ENCODE measurements around the gene PTPRG.

The PTPRG gene

GRCh38 chr3:61866153-61866542 lies 304.8 kb downstream of the PTPRG start:
- DNase-seq (ENCODE audit: low spot score) = no peak

GRCh38 chr3:61866961-61867461 lies 305.6 kb downstream of the PTPRG start:
- no peak for DNase-seq (ENCODE audit: low spot score)

DNA sequence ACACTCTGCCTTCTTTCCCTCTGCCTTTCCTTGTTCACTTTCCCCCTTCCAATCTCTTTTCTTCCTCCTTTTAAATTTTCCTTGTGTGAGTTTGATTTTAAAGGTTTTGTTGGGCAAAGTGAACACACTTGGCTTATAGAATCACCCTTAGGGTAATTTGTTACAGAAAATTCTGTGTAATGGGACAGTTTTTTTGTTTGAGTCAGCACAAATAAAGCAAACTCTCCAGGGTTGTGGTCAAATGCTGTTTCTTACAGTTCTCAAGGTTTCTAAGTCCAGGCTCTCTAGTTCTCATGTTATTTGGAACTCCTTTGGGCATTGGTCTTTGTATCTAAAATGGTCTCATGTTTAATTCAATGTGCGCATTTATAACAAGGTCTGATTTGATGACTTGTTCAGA lies 307.1 kb downstream of the PTPRG start:
- DNase-seq (ENCODE audit: low spot score) = no peak

- no peak for DNase-seq (ENCODE audit: low spot score)
Measured at GRCh38 chr3:61869371-61869770, 308.0 kb downstream of the PTPRG start.

- DNase-seq (ENCODE audit: low spot score) = no peak
Measured at GRCh38 chr3:61871644-61872043, 310.3 kb downstream of the PTPRG start.

DNA sequence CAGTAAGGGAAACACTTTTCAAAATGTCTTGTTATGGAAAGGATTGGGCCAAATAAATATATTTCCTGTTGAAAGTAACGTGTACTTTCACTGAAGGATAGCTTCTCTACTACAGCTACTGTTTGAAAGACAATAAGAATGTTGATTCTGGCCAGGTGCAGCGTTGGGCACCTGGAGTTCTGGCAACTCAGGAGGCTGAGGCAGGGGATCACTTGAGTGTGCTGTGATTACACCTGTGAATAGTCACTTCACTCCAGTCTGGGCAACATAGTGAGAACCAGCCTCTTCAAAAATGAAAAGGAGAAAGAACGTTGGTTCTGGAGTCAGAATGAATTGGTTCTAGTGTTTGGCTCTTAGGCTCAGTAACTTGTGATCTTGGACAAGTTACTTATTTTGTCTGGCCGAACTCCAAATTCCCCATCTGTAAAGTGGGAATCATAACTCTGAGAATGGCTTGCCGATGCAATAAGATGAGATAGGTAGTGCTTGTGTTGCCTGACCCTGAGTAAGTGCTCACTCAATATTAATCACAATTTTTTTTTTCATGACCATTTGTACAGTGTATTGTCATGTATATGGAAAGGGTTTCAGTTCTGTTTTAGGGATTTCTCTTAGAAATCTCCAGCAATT lies 310.8 kb downstream of the PTPRG start:
- DNase-seq (ENCODE audit: low spot score) = no peak

GRCh38 chr3:61875046-61875844 lies 313.9 kb downstream of the PTPRG start:
- DNase-seq (ENCODE audit: low spot score) = no peak

DNA sequence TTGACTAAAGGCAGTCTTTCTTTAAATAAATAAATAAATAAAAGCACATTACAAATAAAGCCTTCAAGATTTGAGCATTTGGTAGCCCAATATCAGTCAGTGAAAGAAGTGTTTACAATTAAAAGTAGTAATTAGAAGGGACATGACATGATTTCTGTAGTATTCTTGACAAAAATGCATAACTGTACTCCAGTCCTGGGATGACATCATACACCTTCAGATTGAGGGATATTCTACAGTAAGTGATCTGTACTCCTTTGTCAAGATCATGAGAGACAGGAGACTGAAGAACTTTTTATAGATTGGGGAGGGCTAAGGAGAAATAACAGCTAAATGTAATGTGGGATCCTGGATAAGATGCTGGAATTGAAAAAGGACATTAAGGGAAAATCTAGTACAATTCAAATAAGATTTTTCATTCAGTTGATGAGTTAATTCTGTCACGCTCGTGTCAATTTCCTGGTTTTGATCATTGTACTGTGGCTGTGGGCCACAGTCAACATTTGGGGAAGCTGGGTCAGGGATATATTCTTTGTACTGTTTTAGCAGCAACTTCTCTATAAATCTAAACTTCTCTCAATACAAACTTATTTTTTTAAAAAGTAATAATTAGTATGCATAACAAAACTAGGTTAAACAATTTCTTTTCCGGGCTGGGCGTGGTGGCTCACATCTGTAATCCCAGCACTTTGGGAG lies 314.8 kb downstream of the PTPRG start:
- DNase-seq (ENCODE audit: low spot score) = no peak

DNA sequence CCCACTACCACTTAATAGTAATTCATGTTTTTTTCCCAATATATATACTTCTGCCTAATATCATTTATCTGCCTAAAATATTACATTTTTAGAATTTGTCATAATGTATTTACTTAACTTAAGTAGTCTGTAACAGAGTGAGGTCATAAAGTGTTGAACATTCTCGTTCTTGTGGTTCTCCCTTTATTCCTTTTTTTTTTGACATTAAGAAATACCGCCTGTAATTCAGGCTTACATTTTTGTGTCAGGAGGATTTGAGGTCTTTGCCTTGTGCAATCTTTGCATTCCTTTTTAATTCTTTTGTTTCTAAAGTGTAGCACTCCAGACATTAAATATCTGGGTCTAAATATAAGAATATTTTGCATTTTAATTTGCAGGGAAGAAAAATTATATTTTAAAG lies 315.4 kb downstream of the PTPRG start:
- DNase-seq (ENCODE audit: low spot score) = no peak

- peak; percentile 15 for DNase-seq (ENCODE audit: low spot score)
Measured at GRCh38 chr3:61877359-61878138, 316.2 kb downstream of the PTPRG start.

DNA sequence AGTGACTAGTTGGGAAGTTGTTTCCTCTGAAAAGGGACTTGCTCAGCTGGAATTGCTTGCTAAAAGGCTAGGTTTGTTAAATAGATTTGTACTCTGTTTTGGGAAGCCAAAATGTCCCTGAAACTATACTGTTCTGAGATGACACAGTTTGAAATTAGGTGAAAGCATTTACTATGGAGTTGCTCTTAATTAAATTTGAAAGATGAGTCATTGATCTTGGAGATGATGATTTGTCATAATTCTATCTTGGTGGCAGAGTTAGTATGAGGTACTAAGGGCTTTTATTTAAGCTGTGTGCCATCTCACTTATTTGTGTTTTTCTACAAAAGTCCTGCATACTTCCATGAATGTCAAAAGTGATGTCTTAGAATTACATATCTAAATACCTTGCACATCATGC lies 320.9 kb downstream of the PTPRG start:
- DNase-seq (ENCODE audit: low spot score) = no peak

- no peak for DNase-seq (ENCODE audit: low spot score)
Measured at GRCh38 chr3:61884794-61885193, 323.4 kb downstream of the PTPRG start.

DNA sequence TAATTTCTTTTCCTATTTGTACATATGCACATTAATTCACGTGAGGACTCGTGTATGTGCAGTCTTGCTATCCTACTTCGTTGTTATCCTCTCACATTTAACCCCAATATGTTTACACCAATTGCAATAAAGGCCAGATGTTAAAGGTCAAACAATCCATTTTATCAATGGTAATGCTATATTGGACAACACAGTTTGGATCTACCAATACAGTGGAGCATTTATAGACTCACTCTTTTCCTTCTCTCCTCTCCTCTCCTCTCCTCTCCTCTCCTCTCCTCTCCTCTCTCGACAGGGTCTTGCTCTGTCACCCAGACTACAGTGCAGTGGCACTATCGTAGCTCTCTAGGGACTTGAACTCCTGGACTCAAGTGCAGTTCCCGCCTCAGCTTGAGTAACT lies 324.0 kb downstream of the PTPRG start:
- no peak for DNase-seq (ENCODE audit: low spot score)

DNA sequence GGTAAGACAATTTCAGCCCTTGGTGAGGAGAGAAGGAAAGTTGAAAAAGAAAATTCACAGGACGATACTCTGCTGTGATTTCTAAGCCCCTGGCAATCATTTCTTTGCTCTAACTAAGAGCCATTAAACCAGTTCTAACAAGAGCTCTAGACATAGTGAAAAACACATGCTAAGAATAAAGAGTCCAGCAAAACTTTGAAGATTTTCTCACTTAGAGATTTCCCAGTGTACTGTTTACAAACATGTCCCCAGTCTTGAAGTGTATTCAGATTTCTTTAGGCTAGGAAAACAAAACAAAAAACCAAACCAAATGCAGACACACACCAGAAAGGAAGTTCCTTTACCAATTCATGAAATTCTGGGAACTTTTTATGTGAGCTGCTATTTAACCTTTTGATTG lies 325.8 kb downstream of the PTPRG start:
- DNase-seq (ENCODE audit: low spot score) = no peak

GRCh38 chr3:61889259-61889658 lies 327.9 kb downstream of the PTPRG start:
- DNase-seq (ENCODE audit: low spot score) = no peak

GRCh38 chr3:61890167-61890566 lies 328.8 kb downstream of the PTPRG start:
- no peak for DNase-seq (ENCODE audit: low spot score)

GRCh38 chr3:61890586-61890985 lies 329.2 kb downstream of the PTPRG start:
- no peak for DNase-seq (ENCODE audit: low spot score)

- no peak for DNase-seq (ENCODE audit: low spot score)
Measured at GRCh38 chr3:61892891-61893290, 331.5 kb downstream of the PTPRG start.

DNA sequence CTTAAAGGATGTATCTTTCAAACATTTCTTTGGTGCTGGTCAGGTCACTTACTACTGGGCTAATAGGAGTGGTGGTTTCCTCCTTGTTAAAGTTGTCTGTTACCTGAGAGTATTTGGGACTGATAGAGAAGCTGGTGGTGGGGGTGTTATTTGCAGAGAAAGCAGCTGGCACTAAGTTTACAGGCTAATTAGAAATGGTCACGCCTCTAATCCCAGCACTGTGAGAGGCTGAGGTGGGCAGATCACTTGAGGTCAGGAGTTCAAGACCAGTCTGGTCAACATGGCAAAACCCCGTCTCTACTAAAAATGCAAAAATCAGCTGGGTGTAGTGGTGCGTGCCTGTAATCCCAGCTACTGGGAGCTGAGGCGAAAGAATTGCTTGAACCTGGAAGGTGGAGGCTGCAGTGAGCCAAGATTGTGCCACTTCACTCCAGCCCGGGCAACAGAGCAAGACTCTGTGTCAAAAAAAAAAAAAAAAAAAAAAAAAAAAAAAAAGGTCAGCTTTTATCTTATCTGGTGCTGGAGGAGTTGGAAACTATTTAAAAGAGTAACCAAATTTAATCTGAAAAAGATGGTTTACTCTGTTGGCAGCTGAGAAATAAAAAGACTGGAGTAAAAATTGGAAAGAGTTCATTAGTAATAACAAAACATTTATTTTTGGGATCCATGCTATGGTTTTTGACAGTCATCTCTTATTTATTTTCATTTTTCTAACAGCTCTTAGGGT lies 332.6 kb downstream of the PTPRG start:
- DNase-seq (ENCODE audit: low spot score) = no peak

- no peak for DNase-seq (ENCODE audit: low spot score)
Measured at GRCh38 chr3:61894988-61895935, 333.9 kb downstream of the PTPRG start.
